HCT116 (cell line): Measurements from ENCODE around the gene PEBP1. TPM values are rescaled to one million over a fixed set of nuclear protein-coding genes. Genes with fewer than 3 reads are reported as not detected.

Source experiments
- ATAC-seq: fragments of 200-7000 bp; cut with Tn5 transposase; 2 replicates; pipeline ENCODE4 v1.9.1; 2020; ENCODE audit warnings: mild to moderate bottlenecking, moderate library complexity
- BruUV-seq: library from RNA; stranded (reverse); fragments of 400-500 nt; replicated peaks from 2 replicates; lab custom pipeline; 2021; lab: Mats Ljungman, UMichigan
- CTCF ChIA-PET: fragments of 300-600 bp; sonication (Branson Sonifier 250); formaldehyde crosslinking; loops from one replicate; lab custom pipeline; 2021; ENCODE audit warnings: antibody characterized with exemption; lab: Charles Lee
- POLR2A ChIA-PET: fragments of 300-600, 350-600 bp; sonication (Branson Sonifier 250); formaldehyde crosslinking; loops from one replicate; lab custom pipeline; 2021; ENCODE audit warnings: antibody characterized with exemption; lab: Charles Lee
- RAD21 ChIA-PET, 2 experiments: fragments of 300-600 bp; sonication (Branson Sonifier 250); formaldehyde crosslinking; loops; one replicate each; lab custom pipeline; 2023; ENCODE audit warnings: low total read pairs in 2 of 2; ENCODE audit not compliant: uncharacterized antibody in 2 of 2, unreplicated experiment in 2 of 2, low non-redundant PET in 1 of 2; lab: Charles Lee
- DNase-seq: peaks from one replicate; pipeline ENCODE4 v3.0.0-alpha.2; 2010; ENCODE audit warnings: low read depth, low spot score
- H2AFZ ChIP-seq: fragments of 200-600 bp; shearing (Covaris generic), sonication (generic); 2 replicates; pipeline ENCODE4 v1.6.1; 2017; ENCODE audit warnings: low read depth, mixed run types, mixed read lengths, antibody characterized with exemption, low read length; ENCODE audit not compliant: poor library complexity, severe bottlenecking
- H3K27ac ChIP-seq: 2 replicates; pipeline ENCODE4 v1.5.1; 2012; ENCODE audit warnings: low read depth, low read length
- H3K27me3 ChIP-seq: fragments of 200-600 bp; sonication (generic); 2 replicates; pipeline ENCODE4 v1.6.1; 2016; ENCODE audit warnings: mixed run types, low read length, mixed read lengths; ENCODE audit not compliant: insufficient read depth
- H3K36me3 ChIP-seq, 2 experiments: fragments of 200-500 bp in 1 of 2; fragments of 200-600 bp in 1 of 2; sonication (Bioruptor generic) in 1 of 2; sonication (generic) in 1 of 2; 2 replicates each; pipeline versions ENCODE4 v1.5.1 to v1.6.1; 2014 to 2016; ENCODE audit warnings: low read length in 2 of 2, inconsistent platforms in 1 of 2, mixed read lengths in 1 of 2, mixed run types in 1 of 2; ENCODE audit not compliant: insufficient read depth in 2 of 2, control insufficient read depth in 1 of 2
- H3K4me1 ChIP-seq, 2 experiments: fragments of 200-600 bp in 1 of 2; sonication (generic) in 1 of 2; 2 replicates each; pipeline versions ENCODE4 v1.5.1 to v1.6.1; 2012 to 2017; ENCODE audit warnings: low read length in 2 of 2, inconsistent platforms in 1 of 2, mild to moderate bottlenecking in 1 of 2, mixed read lengths in 1 of 2, mixed run types in 1 of 2, moderate library complexity in 1 of 2; ENCODE audit not compliant: insufficient read depth in 2 of 2, control insufficient read depth in 1 of 2
- H3K4me2 ChIP-seq: fragments of 200-600 bp; sonication (generic); 2 replicates; pipeline ENCODE4 v1.6.1; 2017; ENCODE audit warnings: mixed run types, low read length, mixed read lengths
- H3K4me3 ChIP-seq, 2 experiments: fragments of 200-600 bp in 1 of 2; sonication (generic) in 1 of 2; replicated peaks in 1 of 2; 2 replicates each; pipeline ENCODE4 v1.5.1; 2011 to 2016; ENCODE audit warnings: low read length in 2 of 2, control low read depth in 1 of 2, low read depth in 1 of 2, mild to moderate bottlenecking in 1 of 2, mixed read lengths in 1 of 2, mixed run types in 1 of 2
- H3K79me2 ChIP-seq: fragments of 200-600 bp; sonication (generic); 2 replicates; pipeline ENCODE4 v1.6.1; 2017; ENCODE audit warnings: mild to moderate bottlenecking, mixed run types, low read length, moderate library complexity, mixed read lengths; ENCODE audit not compliant: insufficient read depth
- H3K9ac ChIP-seq: fragments of 200-600 bp; sonication (generic); 2 replicates; pipeline ENCODE4 v1.6.1; 2016; ENCODE audit warnings: low read length, mixed read lengths
- H3K9me2 ChIP-seq: fragments of 200-600 bp; sonication (generic), shearing (Covaris generic); 2 replicates; pipeline ENCODE4 v1.6.1; 2017; ENCODE audit warnings: mixed run types, mild to moderate bottlenecking, moderate library complexity; ENCODE audit not compliant: insufficient read depth
- H3K9me3 ChIP-seq, 2 experiments: fragments of 200-500 bp in 1 of 2; fragments of 200-600 bp in 1 of 2; sonication (Bioruptor generic) in 1 of 2; sonication (generic) in 1 of 2; 2 replicates each; pipeline ENCODE4 v1.6.1; 2014 to 2017; ENCODE audit warnings: low read length in 2 of 2, mixed read lengths in 2 of 2, inconsistent platforms in 1 of 2, low read depth in 1 of 2, mild to moderate bottlenecking in 1 of 2, mixed run types in 1 of 2, moderate library complexity in 1 of 2; ENCODE audit not compliant: control insufficient read depth in 1 of 2, insufficient read depth in 1 of 2
- H4K20me1 ChIP-seq: fragments of 200-600 bp; sonication (generic), shearing (Covaris generic); 2 replicates; pipeline ENCODE4 v1.6.1; 2017; ENCODE audit warnings: mixed run types, mild to moderate bottlenecking, moderate library complexity; ENCODE audit not compliant: insufficient read depth
- CBX3 ChIP-seq: IDR thresholded peaks from 2 replicates; pipeline ENCODE4 v1.6.1; 2012; ENCODE audit warnings: low read depth
- FOSL1 ChIP-seq: IDR thresholded peaks from 2 replicates; pipeline ENCODE4 v1.6.1; 2012; ENCODE audit warnings: low read depth
- JUND ChIP-seq: IDR thresholded peaks from 2 replicates; pipeline ENCODE4 v1.6.1; 2012
- SIN3A ChIP-seq: IDR thresholded peaks from 2 replicates; pipeline ENCODE4 v1.6.1; 2012; ENCODE audit warnings: low read depth
- ZBTB33 ChIP-seq: IDR thresholded peaks from 2 replicates; pipeline ENCODE4 v1.6.1; 2011; ENCODE audit warnings: mild to moderate bottlenecking, low read length, moderate library complexity; ENCODE audit not compliant: insufficient replicate concordance; ENCODE audit errors: extremely low read depth
- intact Hi-C: fragments of 100-400 bp; cut with micrococcal nuclease; formaldehyde crosslinking; loops from 2 replicates; pipeline ENCODE4 v1.10.0; 2022
- total RNA-seq: library from RNA; stranded (reverse); gene quantifications from one replicate; pipeline ENCODE4 v1.2.1, GENCODE V29; 2021; ENCODE audit not compliant: unreplicated experiment

Gene PEBP1
- total RNA-seq, 1 experiment from 2014 or later, result 220 TPM

- TF ChIP-seq CBX3 (no peak), ZBTB33 (no peak), FOSL1 (no peak)
Measured at GRCh38 chr12:118193477-118193876, 57.6 kb downstream of the PEBP1 start (continued).

GRCh38 chr12:118193958-118194357 lies 58.0 kb downstream of the PEBP1 start:
- CTCF ChIA-PET, result no interaction called here

More at GRCh38 chr12:118193958-118194357, 58.0 kb downstream of the PEBP1 start:
- TF ChIP-seq SIN3A (no peak), JUND (no peak)
- H3K79me2 ChIP-seq, result no peaks in the 10 kb centered on the region
- H3K27me3 ChIP-seq, result no peaks in the 10 kb centered on the region
- DNase-seq, result no peak
- H3K27ac ChIP-seq, result no peak overlapping the region
- no peaks in the 10 kb centered on the region for H3K4me1 ChIP-seq
- H3K9ac ChIP-seq, result no peak overlapping the region
- no peaks in the 10 kb centered on the region for H4K20me1 ChIP-seq
- no peak for ATAC-seq
- ChIA-PET RAD21 (no interaction called here), POLR2A (no interaction called here)
- no peak overlapping the region for H3K4me2 ChIP-seq
- no peaks in the 10 kb centered on the region for H3K9me2 ChIP-seq
- BruUV-seq, result no TSS peak
- no peaks in the 10 kb centered on the region for H3K36me3 ChIP-seq
- intact Hi-C loops, result no loop called here
- H2AFZ ChIP-seq, result no peak overlapping the region
- no peak overlapping the region for H3K4me3 ChIP-seq
- H3K9me3 ChIP-seq, result no peaks in the 10 kb centered on the region

Other genes with a start within 250 kb of the PEBP1 start
- 10.1 TPM for gene KSR2, start 167.1 kb upstream of the PEBP1 start, total RNA-seq
- 78.6 TPM for gene RFC5, start 119.4 kb upstream of the PEBP1 start, total RNA-seq
- gene WSB2, start 74.9 kb upstream of the PEBP1 start, total RNA-seq, result 97.0 TPM
- 42.6 TPM for gene VSIG10, start 32.1 kb upstream of the PEBP1 start, total RNA-seq
- gene TAOK3, start 236.8 kb downstream of the PEBP1 start, total RNA-seq, result 10.5 TPM
- gene SUDS3, start 240.4 kb downstream of the PEBP1 start, total RNA-seq, result 32.3 TPM